Stimulated activated CD8-positive, alpha-beta memory T cell treated with anti-CD3 and anti-CD28 coated beads, Interleukin-12 subunit alpha, Interleukin-12 subunit beta, amount 100 ng/mL, for 1 hour (primary cell): Measurements from ENCODE around the gene RBKS.
A peak's percentile ranks its signal among the peaks of the same experiment; 100 is the strongest.
"Not testable (repeated sequence)": the region's sequence is repeated elsewhere in the genome, so short reads cannot be mapped to it uniquely, and the experiment has no call there.

ENCODE experiments used
- DNase-seq: peaks from one replicate; pipeline ENCODE4 v3.0.0-alpha.2; 2020; ENCODE audit warnings: low read depth

Gene RBKS

DNA sequence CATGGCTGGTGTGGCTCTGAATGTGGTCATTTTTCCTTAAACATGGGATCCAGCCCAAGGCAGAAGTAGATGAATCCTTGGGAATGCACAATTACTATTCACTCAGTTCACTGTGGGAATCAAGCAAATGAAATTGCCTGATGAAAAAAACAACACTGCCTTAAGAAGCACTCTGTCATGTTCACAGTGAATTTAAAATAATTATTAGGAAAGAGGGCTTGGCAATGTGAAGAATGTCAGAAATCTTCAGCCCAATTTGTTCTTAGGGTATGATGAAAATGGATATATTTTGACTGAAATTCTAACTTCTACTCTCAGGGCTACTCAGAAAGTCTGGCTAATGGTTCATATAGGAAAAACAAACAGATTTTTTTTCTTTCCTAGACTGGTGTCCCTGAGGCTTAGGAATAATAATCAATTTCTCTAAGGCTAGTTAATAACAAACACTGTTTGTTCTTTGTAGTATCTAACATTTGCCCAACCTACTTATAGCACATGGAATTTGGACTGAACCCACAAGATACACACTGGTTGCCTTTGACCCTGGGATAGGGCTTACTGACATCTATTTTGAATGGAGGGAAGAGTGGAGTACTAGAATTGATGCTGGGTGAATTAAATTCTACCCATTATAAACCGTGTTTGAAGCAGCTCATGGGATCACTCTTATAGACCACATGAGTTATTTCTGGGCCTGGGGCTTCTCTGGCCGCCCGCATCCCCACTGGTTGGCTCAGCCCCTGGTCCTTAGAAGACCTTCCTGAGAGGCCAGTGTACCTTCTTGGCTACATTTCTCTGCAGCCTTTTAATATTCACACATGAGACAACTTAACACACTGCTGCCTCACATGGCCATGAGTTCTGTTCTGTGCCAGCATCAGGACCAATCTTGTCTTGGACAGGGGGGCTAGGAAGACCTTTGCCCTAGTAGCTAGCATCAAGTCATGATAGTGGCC lies 127.0 kb downstream of the RBKS start:
- no peak for DNase-seq

DNA sequence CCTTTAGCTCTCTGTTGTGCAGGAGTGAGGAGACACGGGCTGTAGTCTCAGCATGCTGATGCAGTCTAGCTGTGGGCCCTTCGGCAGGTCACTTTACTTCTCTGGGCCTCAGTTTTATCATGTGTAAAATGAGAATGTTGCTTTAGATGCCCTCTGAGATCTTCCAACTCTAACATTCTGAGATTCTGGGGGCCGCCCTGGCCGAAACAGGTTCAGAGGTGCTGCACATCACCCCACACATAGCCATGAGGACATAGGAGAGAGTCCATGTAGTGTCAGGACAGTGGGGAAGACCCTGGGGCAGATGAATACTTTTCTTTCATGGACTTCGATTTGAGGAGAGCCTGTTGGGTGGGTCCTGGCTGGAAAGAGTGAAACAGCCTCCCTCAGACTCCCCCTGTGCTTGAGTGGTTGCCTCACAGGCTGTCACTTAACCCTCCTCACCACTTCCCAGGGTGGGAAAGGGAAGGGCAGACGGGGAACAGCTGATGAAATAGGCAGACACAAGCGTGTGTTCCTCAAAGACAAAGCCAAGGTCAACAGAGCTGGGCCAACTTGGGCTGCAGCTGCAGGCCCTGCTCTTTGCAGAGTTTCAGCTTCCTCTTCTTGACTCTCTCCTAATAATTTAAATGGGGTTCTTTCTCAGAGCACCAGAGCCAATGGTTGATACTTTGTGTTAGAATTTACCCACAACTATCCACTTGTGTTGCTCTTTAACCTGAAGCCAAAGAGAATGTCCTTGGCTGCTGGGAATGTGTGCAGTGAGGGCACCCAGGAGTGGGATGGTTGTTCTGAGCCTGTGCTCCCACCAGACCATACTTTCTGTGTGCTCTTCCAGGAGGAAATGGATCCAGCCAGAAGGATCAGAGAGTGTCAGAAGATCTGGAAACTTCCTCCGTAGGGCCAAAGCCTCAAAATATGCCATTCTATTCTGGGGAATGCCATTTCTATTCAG lies 133.4 kb downstream of the RBKS start:
- DNase-seq = no peak

DNA sequence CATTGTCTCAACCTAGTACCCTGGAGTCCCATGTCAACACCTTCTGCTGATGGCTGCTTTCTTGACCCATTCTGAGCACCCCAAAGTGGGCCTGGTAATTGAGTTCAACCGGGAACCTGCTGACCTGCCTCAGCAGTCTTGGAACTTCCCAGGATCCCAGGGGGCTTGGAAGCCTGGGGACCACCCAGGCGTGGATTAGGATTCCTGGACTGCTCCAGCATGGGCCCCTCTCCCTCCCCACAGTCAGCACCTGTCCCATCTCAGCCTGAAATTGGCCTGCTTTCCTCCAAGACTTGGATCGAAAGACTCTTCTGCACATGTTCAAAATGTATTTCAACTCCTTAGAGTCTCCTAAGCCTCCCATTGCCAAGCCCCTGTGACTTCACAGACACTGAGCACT lies 134.1 kb downstream of the RBKS start:
- DNase-seq = no peak

DNA sequence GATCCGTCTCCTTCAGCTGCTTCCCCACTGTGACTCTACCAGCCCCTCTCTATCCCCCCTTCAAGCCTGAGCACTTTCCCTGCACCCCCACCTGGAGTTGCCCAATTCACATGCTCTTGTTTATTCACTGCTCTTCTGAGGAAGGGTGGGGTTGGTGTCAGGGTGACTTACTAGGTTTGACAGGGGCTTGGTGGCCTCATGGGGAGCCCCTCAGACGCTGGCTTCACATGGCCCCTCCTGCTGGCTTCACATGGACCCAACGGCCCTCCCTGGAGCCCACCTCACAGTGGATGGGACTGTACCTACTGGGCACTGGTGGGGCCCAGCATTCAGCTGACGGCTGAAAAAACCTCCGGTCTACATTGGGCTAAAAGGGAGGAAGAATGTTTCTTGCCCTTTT lies 135.4 kb downstream of the RBKS start:
- DNase-seq = no peak

DNA sequence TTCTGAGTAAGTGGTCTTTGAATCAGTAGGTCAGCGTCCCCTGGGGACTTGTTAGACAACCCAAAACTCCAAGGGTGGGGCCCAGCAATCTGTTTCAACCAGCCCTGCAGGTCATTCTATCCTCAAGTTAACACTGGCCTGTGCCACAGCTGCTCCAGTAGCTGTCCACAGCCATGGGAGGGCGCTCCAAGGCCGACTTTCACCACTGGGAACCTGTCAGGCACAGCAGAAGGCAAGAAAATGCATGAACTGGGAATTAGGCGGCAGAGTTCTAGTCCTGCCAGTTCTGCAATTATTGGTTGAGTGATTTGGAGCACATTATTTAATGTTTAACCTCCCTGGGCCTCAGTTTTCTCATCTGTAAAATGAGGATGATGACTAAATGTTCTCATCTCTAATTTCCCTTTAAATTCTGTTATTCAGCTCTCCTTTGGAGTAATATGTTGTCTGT lies 136.0 kb downstream of the RBKS start:
- peak; percentile 44 for DNase-seq

DNA sequence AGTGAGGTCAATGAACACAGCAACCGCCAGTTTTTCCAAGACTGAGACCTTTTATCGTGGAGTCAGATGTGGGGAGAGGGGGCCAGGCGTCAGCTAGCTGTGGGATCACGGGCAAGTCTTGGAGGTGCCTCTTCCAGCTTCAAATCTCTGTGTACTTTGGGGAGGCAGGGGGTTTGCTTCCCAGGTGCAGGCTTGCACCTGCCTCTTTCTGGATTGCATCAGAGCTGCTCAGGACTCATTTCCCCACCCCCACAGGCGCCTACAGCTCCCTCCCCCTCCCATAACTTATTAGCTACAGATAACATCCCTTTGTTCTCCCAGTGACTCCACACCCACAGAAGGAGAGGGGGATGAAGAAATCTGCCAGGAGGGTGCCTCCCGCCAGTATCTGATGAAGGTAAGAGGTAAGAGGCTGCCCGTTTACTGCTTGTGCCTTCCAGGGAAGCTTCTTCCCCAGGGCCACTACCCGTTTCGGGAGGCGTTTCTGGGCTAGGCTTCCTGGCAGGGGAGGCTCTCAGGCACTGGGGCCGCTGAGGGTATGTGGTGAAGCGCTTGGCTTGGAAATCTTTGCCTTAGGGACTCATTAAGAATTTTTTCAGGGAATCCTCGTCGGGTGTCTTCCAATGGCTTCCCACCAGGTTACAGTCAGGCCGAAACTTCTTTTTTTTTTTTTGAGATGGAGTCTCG lies 137.5 kb downstream of the RBKS start:
- DNase-seq = no peak

DNA sequence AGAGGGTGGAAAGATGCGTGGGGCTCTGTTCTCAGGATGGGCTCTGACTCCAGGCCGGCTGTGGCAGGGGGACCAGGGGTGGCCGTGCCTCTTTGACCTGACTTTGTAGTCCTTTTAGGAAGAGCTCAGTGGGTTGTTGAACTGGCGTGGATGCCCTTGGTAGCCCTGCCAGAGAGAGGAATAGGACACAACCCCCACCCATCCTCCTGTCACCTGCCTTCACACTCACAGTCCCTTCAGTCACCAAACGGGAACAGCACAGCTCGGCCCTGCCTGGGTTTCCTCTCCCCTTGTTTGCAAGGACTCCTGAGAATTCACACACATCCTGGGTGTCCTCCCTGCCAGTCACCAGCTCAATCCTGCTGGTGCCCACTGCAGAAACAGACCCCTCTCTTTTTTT lies 138.8 kb downstream of the RBKS start:
- DNase-seq = no peak

DNA sequence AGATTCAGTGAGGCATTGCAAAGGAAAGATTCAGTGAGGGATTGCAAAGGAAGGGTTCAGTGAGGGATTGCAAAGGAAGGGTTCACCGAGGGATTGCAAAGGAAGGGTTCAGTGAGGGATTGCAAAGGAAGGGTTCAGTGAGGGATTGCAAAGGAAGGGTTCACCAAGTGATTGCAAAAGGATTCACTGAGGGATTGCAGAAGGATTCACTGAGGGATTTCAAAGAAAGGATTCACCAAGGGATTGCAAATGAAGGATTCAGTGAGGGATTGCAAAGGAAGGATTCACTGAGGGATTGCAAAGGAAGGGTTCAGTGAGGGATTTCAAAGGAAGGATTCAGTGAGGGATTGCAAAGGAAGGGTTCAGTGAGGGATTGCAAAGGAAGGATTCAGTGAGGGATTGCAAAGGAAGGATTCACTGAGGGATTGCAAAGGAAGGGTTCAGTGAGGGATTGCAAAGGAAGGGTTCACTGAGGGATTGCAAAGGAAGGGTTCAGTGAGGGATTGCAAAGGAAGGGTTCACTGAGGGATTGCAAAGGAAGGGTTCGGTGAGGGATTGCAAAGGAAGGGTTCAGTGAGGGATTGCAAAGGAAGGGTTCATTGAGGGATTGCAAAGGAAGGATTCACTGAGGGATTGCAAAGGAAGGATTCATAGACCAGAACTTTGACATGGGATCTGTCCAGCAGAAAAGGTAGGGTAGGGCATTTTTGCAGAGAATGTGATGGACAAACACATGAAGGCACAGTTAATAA lies 141.2 kb downstream of the RBKS start:
- not testable (repeated sequence) for DNase-seq

DNA sequence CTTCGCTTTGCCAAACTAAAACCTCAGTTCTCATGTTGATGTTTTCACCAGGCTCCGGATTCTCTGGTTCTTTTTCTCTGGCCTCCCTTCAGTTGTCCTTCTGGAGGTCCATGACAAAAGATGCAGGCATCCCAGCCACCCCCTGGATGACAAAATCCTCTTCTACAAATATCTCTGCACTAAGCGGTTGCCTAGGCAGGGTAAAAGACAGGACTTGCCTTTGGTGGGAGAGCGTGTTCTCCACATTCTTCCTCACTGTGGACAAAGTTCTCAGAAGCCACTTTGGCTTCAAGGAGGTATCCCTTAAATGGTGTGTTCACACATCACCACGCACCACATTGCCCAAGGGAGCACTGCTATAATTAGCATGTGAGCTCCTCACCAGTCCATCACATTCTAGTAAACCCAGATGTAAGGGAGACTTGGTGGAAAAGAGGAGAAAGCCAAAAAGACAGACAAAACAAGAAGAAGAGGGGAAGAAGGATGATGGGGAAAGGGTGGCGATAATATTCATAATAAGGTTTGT lies 142.3 kb downstream of the RBKS start:
- DNase-seq = no peak

DNA sequence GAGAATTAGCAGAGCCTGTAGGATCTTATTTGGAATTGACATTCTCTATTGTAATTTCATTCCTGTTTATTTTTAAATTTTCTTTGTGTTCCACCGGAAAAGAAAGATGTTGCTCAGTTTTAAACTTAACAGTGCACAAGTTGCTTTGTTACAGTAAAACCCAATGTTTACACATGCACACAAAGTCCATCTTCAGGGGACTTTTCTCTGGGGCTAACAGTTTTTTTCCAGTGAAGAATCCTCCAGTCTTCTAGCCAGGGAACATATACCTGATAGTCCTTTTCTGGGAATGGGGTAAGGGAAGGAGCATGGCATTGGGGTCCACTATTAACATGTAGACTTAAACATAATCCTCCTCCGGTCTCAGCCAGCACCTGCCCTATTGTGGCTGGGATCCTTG lies 143.9 kb downstream of the RBKS start:
- DNase-seq = no peak

DNA sequence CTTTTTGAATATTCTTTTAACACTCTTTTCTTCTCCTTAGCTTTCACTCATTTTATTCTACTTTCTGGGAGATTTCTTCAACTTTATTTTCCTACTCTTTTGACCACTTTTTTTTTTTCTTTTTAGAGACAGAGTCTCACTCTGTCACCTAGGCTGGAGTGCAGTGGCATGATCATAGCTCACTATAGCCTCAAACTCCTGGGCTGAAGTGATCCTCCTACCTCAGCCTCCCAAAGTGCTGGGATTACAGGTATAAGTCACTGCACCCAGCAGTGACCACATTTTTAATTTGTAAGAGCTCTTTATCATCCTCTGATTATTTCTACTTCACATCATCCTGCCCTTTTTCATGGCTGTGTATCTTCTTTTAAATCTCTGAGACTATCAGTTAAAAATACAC lies 144.7 kb downstream of the RBKS start:
- not testable (repeated sequence) for DNase-seq

DNA sequence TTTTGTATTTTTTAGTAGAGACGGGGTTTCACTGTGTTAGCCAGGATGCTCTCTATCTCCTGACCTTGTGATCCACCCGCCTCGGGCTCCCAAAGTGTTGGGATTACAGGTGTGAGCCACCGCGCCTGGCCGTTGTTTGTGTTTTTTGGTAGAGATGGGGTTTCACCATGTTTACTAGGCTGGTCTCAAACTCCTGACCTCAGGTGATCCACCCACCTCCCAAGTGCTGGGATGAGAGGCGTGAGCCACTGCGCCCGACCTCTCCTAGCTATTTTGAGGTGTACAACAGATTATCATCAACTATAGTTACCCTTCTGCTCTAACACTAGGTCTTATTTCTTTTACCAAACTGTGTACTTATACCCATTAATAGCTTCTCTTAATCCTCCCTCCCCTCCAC lies 147.6 kb downstream of the RBKS start:
- DNase-seq = no peak

DNA sequence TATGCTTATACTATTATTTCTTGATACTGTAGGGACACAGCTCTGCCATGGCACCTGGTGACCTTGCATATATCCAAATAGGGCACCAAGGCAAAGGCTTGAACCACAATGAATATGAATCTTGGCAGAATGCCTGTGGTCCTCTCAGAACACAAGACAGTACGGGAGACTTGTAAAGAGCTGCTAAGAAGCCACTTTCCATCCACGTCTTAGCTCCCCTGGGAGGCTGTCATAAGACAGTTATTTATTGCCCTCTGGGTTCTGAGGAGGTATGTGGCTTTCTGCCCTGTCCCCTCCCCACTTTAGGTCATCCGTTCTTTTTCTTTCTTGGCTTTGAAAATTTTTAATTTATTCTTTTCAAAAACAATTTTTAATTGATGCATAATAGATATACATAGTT lies 148.5 kb downstream of the RBKS start:
- no peak for DNase-seq

DNA sequence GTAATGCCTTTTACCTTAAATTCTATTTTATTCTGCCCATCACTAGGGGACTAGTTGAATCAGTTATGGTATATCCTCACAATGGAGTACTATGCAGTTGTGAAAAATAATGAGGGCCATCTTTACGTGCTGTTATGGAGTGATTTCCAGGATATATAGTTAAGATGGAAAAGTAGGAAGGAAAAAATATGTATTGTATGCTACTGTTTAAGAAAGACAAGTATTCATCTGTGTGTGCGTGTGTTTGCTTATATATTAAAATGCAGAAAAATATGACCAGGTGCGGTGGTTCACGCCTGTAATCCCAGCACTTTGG lies 151.2 kb downstream of the RBKS start:
- no peak for DNase-seq

DNA sequence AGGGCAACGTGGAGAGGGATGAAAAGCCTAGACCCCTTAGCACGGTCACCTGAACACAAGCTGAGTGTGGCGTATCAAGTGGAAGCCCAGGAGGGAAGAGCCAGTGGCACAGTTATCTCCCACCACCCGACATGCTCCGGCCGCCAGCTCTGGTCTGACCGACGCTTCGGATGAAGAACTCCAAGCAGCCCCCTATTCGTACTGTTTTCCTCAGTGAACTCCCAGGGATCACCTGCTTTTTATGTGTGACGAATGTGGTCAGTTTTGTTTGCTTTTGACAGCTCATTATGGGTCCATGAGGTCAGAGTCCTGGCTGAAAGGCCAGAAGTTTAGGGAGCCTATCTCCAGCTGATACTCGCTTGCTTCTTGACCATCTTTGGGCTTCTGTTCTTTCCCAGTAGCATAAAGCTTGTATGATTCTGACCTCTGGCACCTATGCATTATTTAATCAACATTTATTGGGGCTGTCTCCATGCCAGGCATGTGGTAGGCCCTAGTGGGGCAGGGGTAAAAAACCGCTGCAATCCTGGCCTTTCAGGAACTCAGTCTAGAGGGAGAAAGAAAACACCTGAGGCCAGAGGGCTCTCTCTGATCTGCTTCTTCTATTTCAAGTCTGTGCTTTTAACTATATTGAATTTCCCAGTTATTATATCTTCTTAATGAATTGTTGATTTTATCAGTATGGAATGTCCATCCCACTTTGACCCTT lies 151.7 kb downstream of the RBKS start:
- no peak for DNase-seq

DNA sequence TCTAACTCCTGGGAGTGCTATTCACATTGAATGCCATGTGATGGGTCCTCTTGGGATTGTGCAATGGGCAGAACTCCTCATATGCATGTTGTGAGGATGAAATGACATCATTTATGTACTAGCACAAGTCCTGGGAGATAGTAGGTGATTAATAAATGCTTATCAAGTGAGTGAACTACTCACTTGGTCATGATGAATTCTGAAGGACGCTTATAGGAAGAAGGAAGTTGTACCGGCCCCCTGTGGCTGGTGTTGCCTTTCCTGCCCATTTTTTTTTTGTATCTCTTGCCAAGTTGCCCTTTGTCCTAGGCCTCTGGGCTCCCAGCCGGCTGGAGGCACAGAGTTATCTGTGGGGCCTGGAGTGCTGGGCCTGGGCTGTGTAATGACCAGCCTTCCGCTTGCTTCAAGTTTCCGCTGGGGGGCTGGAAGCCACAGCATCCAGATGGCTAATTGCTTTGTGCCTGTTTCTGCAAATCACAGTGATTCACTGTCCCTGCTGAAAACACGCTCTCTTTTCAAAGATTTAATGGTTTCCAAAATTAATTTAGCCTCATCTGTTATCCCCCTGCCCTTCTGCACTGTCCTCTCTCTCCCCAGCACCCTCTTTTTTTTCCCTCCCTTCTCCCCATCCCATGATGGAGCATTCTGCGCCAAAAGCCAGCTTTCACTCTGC lies 152.4 kb downstream of the RBKS start:
- no peak for DNase-seq

DNA sequence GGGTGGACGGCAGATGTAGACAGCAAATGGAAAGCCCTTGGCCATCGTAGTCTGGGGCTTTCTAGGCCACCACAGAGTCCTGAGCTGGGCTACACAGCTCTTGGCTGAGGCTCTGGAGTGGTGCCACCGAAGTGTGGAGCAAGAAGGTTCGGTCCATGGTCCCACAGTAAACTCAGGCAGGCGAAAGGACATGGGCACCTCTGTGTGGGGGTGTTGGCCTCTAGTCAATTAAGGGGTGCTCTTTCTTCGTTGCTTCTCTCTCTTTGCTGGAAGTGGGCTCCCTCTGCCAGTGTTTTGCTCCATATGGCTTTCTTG lies 153.3 kb downstream of the RBKS start:
- DNase-seq = no peak

DNA sequence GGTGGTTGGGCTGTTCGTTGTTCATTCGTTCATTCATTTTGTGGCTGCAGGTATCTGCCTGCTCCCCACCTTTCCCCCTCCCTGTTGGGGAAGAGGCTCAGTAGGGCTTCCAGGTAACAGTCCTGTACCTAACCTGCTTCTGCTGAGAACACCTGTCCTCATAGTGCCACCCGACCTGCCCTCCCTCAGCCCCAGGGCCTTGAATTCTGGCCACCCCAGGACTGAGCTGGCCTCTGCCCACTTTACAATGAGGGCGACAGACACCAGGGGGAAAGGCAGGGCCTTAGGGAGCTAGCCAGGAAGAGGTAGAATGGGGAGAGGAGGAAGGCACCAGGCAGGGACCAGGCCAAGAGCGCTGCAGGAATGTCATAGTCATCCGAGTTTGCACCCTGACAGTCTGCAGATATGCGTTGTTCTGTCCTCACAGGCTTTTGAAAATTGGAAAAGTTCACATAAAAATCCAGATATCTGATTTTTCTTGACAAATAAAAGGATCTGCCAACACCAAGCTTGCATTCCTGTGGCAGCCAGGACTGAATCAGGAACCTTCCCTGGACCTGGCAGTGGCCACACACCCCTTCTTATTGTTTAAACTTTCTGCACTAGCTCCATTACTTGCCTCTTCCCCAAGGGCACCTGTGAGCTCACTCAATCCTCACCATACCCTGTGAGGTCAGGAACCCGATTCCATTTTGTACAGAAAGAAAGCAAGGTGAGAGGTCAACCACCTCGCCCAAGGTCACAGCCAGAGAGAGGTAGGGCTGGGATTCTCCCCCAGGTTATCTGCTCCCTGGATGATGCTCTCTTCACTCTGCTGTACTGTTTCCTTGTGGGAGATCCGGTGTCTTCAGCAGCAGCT lies 153.9 kb downstream of the RBKS start:
- DNase-seq = no peak

DNA sequence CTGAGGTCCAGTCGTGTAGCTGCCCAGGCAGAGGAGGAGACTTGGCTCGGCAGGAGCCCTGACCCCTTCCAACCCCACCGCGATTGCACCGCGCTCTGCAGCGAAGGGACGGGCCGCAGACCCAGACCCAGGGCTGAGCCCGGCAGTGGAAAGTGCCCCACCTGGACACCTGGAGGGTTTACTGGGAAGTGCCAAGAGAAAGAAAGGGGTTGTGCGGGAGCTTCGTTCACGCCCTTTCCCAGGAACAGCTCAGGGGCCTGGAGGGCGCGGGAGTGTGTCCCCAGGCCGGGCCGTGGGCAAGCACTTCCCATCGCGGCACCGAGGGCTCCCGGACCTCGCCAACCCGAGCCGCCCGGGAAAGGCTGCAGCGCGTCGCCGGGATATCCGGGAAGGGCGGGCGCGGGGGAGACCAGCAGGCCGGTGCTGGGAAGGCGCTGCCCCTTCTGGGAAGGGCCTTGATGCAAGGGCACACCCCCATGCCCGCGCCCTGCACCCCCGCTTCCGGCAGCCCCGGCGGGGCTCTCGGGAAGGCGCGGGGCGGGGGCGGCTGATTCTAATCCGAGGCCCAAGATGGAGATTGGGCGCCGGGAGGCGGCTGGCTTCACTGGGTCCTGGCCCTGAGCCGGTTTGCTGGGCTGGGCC lies 154.8 kb downstream of the RBKS start:
- DNase-seq = peak; percentile 20
